T-helper 22 cell (primary cell): ENCODE measurements around the gene STK31.
A peak's percentile ranks its signal among the peaks of the same experiment; 100 is the strongest.
"Not testable (repeated sequence)": the region's sequence is repeated elsewhere in the genome, so short reads cannot be mapped to it uniquely, and the experiment has no call there.

ENCODE experiments used
- DNase-seq: peaks from one replicate; pipeline ENCODE4 v3.0.0-alpha.2; 2020; ENCODE audit warnings: low read depth

STK31 gene, protein sequence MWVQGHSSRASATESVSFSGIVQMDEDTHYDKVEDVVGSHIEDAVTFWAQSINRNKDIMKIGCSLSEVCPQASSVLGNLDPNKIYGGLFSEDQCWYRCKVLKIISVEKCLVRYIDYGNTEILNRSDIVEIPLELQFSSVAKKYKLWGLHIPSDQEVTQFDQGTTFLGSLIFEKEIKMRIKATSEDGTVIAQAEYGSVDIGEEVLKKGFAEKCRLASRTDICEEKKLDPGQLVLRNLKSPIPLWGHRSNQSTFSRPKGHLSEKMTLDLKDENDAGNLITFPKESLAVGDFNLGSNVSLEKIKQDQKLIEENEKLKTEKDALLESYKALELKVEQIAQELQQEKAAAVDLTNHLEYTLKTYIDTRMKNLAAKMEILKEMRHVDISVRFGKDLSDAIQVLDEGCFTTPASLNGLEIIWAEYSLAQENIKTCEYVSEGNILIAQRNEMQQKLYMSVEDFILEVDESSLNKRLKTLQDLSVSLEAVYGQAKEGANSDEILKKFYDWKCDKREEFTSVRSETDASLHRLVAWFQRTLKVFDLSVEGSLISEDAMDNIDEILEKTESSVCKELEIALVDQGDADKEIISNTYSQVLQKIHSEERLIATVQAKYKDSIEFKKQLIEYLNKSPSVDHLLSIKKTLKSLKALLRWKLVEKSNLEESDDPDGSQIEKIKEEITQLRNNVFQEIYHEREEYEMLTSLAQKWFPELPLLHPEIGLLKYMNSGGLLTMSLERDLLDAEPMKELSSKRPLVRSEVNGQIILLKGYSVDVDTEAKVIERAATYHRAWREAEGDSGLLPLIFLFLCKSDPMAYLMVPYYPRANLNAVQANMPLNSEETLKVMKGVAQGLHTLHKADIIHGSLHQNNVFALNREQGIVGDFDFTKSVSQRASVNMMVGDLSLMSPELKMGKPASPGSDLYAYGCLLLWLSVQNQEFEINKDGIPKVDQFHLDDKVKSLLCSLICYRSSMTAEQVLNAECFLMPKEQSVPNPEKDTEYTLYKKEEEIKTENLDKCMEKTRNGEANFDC

DNA sequence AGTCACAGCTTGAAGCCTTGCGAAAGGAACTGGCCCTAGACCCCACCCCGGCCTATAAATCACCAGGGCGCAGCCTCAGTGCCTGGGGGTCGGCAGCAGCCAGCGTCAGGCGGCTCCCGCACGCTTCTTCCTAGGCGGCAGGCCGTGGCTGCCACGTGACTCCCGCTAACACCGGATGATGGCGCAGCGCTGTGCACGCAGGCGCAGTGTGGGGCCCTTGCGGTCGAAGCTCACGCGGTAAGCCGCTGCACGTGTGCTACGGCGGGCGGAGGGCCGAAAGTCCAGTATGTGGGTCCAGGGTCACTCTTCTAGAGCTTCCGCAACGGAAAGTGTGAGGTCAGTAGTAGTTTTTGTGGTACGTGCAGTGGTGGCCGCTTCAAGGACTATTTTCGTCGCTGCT, at the start of gene STK31:
Gene STK31 (plus strand): TSS at position 220 of the 400 bp plus-strand sequence. CDS start 67 bp downstream, at position 287.
- DNase-seq: no peak

DNA sequence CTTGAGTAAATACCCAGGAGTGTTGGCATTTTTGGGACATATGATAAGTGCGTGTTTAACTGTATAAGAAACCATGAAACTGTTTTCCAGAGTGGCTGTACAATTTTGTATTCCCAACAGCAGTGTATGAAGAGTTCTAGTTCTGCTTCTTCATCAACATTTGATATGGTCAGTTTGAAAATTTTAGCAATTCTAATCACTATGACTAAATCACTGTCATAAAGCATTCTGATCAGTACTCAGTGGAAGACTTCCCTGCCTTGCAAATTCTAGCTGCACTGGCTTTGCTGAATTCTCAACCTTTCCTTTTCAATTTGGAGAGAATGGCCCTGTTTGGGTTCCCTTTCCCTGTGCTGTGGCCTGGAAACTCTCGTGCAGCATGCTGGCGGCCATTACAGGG, 48.6 kb upstream of the STK31 start:
- no peak for DNase-seq

DNA sequence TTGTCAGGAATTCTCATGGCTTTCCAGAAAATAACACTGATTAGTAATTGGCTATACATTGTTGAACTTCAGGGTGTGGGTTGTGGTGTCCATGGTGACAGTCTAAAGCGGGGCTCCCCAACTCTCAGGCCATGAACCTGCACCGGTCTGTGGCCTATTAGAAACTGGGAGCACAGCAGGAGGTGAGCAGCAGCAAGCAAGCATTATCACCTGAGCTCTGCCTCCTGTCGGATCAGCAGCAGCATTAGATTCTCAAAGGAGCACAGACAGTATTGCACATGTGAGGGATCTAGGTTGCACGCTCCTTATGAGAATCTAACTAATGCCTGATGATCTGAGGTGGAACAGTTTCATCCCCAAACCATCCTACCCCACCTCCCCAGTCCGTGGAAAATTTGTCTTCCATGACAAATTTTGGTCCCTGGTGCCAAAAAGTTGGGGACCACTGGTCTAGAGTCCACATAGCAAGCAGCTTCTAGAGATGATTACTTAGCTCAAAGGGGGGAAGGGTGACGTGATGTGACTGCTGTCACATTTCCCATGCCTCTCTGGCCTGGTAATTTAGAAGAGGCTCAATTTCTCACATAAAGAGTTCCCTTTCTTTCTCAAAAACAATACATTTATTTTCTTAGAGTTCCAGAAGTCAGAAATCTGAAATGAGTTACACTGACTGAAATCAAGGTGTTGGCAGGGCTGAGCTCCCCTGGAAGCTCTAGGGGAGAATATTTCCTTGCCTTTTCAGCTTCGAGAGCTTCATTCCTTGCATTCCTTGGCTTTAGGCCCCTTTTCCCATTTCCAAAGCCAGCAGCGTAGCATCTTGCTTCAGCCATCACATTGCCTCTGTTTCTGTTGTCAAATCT, 47.7 kb upstream of the STK31 start:
- DNase-seq: no peak

DNA sequence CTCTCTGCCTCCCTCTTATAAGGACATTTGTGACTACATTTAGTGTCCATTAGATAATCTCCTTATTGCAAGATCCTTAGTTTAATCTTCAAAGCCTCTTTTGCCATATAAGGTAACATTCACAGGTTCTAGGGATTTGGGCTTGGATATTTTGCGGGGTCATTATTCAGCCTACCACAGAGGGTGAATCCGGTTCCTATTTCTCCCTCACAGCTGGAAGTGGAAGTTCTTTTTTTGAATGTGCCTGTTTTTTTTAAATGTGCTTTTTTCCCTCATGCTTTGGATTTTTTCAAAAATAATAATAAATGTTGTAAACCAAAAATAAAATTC, 47.1 kb upstream of the STK31 start:
- DNase-seq: no peak

DNA sequence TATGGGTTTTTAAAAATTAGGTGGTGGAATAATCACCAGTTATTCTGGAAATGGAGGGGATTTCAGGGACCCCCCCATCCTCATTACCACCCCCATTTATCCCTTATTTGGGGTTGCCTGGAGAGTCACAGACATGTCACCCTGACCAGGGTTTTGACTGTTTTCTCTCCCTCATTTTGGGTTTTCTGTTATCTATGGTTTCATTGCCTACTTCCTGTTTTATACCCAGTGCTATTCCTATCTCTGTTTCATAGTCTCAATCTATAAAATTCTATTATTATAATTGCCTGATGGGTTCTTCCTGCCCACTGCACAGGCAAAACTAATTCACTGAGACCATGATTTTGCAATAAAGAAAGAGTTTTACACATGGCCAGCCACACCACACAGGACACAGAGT, 45.9 kb upstream of the STK31 start:
- DNase-seq: no peak

DNA sequence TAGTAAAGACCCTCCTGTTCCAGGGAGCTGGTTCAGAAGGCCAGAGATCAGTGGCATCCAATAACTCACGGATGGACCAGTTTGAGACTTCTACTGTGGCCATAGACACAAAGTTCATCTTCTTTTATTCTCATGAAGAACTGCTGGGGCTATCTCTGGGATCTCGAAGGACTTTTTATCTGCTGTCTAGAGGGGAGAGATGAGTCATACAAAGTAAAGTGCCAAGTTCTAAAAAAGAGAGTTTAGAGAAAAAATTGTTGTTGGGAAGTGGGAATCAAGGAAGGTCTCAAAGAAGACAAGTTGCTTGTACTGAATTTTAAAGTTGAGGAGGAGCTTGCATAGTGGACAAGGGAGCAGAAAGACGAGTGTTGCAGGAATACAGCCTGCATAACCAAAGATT, 38.0 kb upstream of the STK31 start:
- DNase-seq: no peak

DNA sequence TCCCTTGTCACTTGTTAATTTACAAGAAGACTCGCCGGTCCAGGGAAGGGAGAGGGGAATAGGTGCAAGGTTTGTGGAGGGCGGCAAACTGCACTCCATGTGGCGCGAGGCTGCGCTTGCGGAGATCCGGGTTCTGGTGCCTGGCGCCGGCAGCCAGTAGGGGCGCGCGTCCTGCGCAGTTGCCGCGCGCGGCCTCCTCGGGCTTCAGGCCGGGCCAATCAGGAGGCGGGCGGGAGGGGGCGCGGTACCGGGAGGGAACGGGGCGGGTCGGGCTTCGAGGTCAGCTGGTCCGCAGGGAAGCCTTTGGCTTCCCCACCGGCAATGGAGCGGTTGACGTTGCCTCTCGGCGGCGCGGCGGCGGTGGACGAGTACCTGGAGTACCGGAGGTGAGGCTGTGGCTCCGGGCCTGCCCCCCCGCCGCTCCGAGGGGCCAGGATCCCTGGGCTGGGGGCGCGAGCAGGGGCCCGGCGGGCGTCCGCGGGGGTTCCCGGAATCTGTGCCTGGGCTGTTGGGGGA, 30.1 kb upstream of the STK31 start, which contains the start of gene FAM221A:
Gene FAM221A (plus strand): TSS at position 302 of the 516 bp plus-strand sequence. CDS start 20 bp downstream, at position 322.
- DNase-seq: peak; percentile 77

DNA sequence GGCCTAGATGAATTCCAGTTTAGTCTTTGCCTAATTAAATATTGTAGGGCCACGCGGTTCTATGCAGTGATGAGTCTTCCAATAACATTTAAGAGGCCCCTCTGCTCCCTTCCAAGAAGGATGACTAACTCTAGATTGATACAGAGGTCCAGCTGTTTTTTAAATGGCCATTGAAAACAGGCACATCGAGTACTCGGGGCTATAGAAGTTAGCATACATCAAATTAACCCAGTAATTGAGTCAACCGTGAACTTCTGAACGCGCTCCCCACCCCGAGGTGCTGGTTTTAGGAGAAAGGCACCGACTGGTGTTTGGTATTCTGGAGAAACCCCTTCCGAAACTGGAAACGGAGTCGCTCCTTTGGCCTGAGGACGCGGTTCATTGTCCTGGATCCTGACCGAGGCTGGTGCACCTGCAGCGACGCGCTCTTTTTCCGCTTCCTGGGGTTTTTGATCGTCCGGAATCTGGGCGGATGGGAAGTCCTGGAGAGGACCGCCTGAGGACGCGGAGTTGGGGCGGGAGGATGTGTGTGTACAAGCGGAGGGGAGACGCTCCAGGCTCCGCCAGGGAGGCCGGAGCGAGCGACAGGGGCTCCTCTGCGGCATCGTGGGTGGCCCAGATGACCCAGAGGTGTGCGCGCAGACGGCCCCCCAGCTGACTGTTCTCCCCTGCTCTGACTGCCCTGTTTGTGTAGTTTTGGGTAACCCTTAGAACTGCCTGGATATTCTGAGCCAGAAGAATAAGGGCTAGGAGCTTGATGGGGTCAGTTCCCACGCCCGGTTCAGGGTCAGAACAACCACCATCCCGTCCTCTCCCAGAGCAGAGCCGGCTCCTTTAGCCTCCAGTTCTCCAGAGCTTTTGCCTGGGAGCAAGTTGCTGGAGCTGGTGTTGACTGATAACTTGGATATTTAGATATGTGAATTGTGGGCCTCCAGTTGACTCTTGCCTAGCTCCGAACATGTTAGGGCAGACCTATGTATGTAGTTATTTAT, 29.3 kb upstream of the STK31 start:
- DNase-seq: peak; percentile 30

DNA sequence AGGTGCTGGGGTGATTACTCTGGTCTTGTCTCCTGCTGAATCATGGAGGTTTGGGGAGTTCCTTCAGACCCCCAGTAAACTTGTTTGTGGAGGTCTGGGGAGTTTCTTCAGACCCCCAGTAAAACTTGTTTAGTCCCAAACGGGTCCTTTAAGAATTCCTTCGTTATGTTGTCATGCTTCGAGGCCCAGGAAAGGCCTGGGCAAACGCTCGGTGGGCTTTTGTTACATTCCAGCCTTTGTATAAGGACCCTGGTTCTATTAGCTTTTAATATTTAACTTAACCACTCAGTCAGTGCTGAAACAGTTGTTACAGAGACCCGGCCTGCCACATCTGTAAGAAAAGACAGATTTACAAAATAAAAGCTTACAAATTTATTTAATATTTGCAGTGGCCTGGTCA, 26.0 kb upstream of the STK31 start:
- not testable (repeated sequence) for DNase-seq

DNA sequence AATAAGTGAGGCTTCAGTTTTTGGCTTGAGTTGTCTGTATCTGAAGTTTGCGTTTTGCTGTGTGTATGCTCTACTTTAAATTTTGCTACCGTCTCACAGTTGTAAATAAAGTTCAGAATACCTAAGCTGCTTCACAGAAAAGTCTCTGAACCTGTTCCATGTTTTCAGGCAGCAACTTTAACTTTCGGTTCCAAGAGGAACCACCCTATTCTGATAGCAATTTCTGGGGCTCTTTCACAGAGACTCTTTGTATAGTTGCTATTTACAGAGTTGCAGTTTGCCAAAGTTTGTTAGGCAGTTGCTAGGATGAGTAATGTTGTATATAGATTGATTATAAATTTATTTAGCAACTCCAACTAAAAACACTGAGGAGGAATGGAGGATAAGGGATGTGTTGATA, 24.3 kb upstream of the STK31 start:
- DNase-seq: no peak

DNA sequence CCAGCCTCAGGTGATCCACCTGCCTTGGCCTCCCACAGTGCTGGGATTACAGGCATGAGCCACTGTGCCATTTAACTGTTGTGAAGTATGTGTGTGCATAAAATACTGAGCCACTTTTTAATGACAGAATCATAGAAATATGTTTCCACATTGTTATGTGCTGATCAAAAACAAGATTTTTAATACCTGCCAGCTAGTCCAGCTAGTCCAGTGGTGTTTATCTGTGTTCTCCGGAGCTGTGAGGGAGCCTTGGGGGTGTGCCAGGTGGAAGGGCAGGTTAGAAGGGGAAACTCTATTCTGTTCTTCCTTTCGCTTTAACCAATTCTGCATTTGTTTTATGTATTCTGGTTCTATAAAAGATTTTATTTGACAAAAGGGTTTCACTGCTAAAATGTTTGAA, 23.0 kb upstream of the STK31 start:
- no peak for DNase-seq

DNA sequence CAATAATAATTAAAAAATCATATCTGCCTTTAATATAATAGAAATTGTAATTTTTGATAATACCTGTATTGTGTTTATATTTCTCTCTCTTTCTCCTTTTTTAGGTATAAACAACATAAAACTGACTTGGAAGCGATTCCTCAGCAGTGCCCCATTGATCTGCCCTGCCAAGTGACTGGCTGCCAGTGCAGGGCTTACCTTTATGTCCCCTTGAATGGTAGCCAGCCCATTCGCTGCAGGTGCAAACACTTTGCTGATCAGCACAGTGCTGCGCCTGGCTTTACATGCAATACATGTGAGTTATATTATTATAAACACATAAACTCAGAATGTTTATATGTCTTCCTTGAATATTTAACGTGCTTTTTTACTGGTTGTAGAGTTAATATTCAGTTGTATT, 20.9 kb upstream of the STK31 start:
- DNase-seq: no peak

DNA sequence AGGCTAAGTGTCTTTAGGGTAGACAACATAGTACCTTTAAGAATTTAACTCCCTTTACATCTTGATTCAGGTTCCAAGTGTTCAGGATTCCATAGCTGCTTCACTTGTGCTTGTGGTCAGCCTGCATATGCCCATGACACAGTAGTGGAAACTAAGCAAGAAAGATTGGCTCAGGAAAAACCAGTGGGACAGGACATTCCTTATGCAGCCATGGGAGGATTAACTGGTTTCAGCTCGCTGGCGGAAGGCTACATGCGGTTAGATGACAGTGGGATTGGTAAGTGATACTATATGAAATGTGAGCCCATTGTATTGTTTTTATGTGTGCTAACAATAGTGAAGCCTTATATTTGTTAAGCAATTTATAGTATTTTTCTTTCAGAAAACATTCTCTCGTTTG, 18.7 kb upstream of the STK31 start:
- DNase-seq: no peak

DNA sequence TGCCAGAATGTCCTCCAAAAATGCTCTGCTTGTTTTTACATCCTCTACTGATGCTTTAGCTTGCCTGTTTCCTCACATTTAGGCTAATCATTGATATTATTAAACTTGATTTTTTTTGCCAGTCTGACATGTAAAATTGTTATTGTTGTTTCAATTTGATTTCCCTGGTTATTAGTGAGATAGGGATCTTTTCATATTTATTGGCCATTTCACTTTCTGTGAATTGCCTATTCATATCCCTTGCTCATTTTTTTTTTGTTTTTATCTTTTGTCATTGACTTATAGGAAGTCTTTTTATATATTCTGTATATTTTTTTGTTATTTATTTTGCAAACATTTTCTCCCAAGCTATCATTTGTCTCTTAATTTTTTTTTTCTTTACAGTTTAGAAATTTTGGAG, 16.8 kb upstream of the STK31 start:
- DNase-seq: no peak

DNA sequence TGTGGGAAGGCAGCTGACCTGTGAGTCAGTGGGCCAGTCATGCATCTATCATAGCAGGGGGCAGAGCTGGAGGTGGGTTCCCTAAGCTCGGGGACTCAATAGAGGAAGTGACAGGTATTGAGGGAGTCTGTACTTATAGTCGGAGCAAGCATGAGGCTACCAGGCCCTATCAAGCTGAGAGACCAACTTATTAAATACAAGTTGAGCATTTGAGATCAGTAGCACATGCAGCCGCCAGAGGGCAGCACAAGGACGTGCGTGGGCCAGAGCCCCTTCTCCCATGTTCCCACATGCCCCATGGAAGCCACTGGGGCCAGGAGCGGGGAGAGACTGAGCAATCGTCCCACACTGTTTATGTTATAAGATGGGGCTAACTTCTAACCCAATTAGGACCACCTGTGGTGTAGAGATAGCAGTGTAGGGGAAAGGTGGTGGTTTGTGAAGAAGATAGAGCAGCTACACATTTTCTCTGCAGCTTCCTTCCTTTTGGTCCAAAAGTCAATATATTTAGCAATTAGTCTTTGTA, 13.0 kb upstream of the STK31 start:
- peak; percentile 10 for DNase-seq

DNA sequence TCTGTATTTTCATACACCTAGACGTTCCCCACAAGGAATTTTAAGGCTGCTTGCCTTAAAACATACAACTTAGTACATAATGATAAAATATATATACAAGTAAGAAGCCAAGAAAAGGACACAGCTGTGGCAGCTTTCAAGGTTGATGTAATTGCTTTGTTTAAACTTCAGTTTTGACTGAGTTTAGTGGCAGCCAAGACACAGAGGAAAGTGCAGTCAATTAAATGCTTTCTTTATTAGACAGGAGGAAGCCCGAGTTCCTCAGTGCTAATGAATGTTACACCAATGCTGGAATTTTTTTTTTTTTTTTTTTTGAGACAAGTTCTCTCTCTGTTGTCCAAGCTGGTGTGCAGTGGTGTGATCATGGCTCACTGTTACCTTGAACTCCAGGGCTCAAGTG, 11.2 kb upstream of the STK31 start:
- no peak for DNase-seq

DNA sequence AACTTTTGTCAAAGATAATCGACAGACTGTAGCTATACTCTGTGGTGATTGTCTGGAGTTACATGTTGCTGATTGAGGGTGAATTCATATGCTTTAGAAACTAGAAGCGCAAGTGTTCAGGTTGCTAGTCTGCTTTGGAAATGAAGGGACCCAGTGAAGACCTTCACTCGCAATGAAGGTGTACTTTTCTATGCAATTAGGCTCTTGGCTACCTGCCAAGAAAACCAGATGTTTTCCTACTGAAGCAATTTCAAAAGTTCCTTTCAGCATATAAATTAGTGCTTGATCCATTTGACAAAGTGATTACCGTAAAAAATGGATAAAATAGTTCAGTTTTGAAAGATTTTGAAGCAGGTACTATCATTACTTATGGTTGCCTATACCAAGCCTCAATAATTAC, 10.0 kb upstream of the STK31 start:
- DNase-seq: no peak

DNA sequence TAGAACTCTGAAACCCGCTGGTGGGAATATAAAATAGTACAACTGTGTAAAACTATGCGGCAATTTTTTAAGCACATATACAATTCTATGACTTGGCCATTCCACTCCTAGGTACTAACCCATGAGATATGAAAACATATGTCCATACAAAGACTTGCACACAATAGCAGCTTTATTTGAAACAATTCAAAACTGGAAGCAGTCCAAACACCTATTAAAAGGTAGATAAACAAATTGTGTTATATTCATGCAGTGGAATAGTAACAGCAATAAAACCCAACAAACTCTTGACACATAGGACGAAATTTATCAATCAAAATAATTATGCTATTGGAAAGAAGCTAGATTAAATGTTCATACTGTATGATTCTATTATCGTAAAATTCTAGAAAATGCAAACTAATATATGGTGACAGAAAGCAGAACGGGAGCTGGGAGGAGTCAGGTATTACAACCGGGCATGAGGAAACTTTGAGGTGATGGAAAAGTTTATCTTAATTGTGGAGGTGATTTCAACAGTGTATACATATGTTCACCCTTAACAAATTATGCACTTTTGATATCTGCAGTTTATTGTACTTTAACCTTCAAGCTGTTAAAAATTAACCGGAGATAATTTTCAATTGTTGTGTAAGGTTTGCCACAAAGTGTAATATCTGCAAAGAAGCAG, 803 bp upstream of the STK31 start:
- DNase-seq: no peak

DNA sequence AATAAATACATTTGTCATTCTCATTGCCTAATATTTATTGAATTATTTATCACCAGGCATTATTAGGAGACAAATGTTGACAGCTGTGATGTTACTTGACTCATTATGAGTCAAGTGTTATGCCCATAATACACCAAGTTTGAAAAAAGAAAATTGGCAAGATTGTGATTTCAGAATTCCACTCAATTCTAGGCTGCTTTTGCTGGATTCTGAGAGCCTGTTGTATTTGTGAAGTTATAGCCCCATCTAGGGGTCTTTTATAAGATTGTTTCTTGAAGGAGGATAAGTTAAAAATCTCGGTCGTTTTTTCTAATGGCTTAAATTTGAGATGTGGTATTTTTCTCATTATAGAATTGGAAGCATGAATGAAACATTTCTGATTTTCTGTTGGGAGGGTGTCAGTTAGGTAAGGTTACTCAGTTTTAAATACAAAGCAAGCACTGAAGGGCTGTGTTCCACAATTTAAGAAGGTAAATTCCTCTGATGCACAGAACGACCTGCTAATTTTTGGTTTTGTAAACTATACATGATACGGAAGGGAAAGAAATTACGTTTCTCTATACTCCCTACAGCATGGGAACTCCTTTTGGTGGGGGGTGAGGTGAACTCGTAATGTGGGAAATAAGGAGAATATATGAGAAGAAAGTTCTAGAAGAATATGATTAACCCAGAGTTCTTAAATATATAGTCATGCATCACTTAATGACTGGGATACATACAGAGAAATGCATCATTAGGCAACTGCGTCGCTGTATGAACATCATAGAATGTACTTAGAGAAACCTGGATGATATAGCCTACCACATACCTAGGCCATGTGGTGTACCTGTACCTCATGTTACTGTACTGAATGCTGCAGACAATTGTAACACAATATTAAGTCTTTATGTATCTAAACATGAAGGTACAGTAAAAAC, 2.6 kb downstream of the STK31 start:
- no peak for DNase-seq
